ENCODE measurements around the gene RIN2.

RIN2 gene

GRCh38 chr20:19758133-19758500 is at the start of gene RIN2:
Gene RIN2, plus strand, starts transcription at chr20:19758258. Its CDS starts 131,344 bp downstream, at chr20:19889602.
- DNase-seq (ENCODE audit: low read depth, low spot score), result no peak

DNA sequence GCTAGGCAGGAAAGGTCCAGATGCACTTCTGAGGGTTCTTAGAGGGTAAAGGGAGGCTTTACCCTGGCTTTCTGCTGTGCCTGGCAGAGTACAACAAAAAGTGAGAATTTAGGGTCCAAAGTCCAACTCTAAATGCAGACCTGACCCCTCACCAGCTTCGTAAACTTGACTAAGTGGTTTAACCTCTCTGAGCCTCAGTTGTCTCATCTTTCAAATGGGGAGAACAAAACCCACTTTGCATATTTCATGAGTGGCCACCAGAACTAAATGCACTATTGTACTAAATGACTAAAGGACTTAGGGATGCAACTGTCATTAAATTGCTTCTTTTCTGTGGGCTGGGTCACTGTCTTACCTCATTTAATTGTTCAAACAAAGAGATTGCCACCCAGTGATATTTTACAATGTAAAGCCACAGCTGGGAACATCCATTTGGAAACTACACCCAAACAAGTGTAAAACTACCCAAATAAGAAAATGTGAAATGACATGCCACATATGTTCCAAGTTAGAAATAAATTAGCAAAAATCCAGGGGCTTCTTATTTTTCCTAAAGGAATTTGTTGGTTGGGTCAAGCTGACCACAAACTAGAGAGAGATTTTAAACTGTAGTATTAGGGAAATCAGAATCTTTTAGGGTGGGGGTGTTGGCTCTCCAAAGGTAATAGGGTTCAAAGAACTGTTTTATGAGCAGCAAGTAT is 48.3 kb upstream of the RIN2 start:
- no peak for DNase-seq (ENCODE audit: low read depth, low spot score)

- DNase-seq (ENCODE audit: low read depth, low spot score), result no peak
These were observed 47.5 kb upstream of the RIN2 start for GRCh38 chr20:19710336-19711120.

- DNase-seq (ENCODE audit: low read depth, low spot score), result no peak
These were observed 46.9 kb upstream of the RIN2 start for GRCh38 chr20:19711126-19711525.

DNA sequence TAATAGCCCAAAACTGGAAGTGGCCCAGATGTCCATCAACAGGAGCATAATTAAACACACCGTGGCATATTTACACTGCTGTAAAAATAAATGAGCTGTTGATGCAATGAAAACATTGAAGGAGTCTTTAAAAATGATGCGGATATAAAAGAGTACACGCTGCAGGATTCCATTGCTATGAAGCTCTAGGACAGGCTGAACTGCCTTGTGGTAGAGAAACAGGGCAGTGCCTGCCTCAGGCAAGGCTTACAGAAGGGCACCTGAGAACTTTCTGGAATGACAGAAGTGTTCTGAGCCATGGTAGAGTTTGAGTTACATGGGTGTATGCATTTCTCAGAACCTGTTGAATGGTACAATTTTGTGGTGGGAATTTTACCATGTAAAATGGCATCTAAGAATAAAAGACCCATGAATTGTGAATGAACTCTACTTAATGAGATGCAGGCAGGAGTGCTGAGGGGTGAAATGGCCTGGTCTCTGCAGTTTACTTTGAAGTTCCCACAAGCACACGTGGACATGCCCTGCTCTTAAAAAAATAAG is 45.3 kb upstream of the RIN2 start:
- DNase-seq (ENCODE audit: low read depth, low spot score), result no peak

GRCh38 chr20:19713822-19714578 is 44.1 kb upstream of the RIN2 start:
- no peak for DNase-seq (ENCODE audit: low read depth, low spot score)

GRCh38 chr20:19714579-19714840 is 43.5 kb upstream of the RIN2 start:
- DNase-seq (ENCODE audit: low read depth, low spot score), result no peak

DNA sequence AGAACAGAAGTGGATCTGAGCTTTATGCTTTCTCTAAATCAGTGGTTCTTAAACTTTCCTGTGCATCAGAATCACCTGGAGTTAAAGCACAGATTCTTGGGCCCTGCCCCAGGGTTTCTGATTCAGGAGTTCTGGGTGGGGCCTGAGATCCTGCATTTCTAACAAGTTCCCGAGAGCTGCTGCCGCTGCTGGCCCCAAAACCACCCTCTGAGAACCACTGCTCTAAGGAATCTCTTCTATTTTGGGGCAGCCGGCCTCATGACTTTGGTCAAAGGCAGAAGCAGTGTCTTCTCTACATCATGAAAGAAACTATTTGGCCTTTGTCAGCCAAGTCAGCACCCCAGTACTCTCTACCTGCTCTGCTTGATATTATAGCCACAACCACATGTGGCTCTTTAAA is 42.1 kb upstream of the RIN2 start:
- DNase-seq (ENCODE audit: low read depth, low spot score), result no peak

- DNase-seq (ENCODE audit: low read depth, low spot score), result no peak
These were observed 39.2 kb upstream of the RIN2 start for GRCh38 chr20:19718880-19719279.

DNA sequence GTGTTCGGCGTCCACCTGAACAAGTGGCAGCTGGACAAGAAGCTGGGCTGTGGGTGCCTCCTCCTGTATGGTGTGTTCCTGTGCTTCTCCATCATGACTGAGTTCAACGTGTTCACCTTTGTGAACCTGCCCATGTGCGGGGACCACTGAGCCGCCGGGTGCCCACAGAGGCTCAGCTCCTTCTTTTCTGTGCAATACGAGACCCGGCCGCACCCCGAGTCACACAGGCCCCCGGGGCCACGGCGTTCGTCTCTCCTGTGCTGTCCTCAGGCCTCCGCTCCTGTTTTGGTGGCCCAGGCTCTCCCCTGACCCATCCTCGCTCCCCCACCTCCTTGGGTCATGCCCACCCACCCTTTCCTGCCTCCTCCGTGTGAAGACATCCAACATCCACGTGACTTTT is 37.1 kb upstream of the RIN2 start:
- DNase-seq (ENCODE audit: low read depth, low spot score), result no peak

DNA sequence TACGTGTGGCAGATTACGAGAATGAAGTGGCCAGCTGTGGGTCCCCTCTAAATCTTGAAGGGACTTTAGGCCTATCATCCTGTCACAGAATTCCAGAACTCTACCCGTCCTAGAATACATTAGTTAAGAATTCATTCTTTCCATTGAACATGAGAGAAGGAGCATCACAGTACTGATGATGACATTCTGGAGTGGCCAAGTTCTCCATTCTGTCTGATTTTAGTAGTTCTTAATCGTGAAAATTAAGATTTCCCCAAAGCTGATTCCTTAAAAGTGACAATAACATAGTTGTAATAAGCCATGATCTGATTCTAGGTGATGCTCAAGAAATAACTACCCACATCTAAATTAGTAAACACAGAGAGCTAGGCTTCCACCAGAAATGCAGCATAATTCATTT is 35.0 kb upstream of the RIN2 start:
- no peak for DNase-seq (ENCODE audit: low read depth, low spot score)

DNA sequence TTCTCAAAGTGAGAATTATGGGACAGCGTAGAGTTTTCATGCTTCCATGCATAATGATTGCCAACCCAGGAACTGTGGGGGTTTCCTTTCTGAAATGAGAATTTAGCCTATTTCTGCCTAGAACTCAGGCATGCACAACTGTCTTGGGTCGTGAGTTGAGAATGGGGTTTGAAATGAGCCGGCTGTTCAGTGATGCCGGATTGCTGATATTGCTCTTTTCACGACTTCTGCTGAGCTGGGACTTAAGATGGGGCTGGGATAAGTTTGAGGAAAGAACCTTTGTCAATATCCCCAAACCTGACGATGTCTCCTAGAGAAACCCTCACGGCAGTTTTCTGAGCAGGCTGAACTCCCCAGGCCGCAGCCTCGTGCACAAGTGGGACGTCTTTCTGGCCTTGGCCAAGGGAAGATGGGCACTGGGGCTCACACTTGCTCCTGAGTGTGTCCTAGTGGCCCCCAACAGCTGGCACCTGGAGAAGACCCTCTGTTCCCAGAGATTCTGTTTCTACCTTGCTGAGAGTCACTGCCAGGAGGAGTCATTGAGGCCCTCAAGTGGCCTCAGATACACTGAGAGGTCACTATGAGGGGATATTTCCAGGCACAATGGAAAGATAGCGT is 34.1 kb upstream of the RIN2 start:
- DNase-seq (ENCODE audit: low read depth, low spot score), result no peak

- DNase-seq (ENCODE audit: low read depth, low spot score), result no peak
These were observed 32.7 kb upstream of the RIN2 start for GRCh38 chr20:19725373-19725772.

DNA sequence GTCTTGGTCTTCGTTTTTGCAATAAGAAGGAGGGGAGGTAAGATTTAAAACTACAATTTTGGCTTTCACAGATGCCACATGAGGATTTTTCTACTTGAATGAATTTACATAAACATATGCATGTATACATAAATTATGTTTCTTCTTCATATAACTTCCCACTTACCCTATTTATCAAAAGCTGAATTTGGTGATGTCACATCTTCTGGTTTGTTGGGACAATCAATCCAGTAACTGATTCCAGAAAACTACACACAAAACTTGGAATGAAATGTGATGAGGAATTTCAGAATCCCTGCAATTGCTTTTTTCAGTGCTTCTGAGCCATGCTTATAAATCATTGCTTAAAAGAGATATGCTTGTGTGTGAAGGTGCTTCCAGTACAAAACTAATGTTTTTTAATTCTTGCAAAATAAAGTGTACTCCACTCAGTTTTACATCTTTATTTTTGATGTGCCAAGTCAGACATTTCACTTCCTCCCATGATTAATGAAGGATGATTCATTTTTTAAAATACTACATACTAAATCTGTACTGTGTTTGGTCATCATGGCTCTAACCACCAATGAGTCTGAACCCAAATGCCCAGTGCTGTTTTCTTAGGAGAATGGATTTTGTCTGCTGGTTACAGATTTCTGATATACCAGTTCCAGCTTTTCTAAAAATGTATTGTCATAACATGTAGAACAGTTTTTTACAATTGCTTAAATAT is 32.1 kb upstream of the RIN2 start:
- DNase-seq (ENCODE audit: low read depth, low spot score), result no peak

GRCh38 chr20:19727251-19727847 is 30.7 kb upstream of the RIN2 start:
- no peak for DNase-seq (ENCODE audit: low read depth, low spot score)

DNA sequence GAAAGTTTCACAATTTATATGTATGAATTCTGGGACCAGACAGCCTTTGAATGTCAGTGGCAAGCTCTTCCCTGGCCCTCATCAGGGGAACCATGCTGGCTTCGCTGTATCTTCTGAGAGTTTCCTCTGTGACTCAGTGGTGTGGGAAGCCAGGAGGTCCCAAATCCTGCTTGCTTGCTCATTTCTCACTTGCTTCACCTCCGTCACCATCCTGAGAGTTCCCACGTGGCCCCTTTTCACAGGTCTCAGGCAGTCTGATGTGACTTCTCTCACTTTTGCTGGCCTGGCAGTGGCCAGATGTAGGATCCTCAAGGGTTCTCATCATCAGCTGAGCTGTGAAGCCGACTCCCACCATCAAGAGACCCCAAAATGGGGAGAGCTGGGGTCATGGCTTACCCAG is 28.4 kb upstream of the RIN2 start:
- DNase-seq (ENCODE audit: low read depth, low spot score), result no peak

DNA sequence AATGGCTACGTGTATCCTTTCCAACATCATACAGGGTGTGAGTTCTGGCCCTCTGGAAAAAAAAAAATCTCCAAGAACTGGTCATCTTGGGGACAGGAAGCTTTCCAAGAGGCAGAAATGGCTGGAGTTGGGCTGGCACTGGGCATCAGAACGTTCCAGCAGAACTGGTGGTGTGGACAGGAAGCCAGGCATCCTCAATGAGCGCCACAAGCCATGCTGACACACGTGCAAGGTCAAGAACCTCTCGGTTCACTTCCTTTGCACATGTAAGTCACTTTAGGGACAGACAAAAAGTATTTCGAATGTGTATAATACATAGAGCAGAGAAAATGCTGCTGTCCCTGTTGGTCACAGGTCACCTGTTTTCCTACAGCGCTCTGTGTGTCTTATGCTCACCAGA is 27.4 kb upstream of the RIN2 start:
- DNase-seq (ENCODE audit: low read depth, low spot score), result no peak

- DNase-seq (ENCODE audit: low read depth, low spot score), result no peak
These were observed 23.2 kb upstream of the RIN2 start for GRCh38 chr20:19734811-19735210.

DNA sequence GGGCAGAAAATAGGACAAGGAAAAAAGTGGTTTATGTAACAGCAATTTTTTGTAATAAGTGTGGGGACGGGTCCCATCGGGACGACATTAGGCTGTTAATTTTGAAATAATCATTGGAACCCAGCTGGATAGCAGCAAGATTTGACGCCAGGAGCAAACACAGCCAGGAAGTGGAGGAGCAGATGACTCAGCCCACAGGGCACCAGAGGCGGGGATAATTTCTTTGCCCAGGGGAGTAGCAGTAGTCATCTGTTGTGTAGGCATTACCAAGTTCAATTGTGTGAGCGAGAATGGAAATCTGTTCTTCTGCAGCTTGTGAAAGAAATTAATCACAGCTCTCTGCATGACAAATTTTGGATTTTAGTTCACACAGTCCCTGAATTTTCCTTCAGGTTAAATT is 22.6 kb upstream of the RIN2 start:
- no peak for DNase-seq (ENCODE audit: low read depth, low spot score)

DNA sequence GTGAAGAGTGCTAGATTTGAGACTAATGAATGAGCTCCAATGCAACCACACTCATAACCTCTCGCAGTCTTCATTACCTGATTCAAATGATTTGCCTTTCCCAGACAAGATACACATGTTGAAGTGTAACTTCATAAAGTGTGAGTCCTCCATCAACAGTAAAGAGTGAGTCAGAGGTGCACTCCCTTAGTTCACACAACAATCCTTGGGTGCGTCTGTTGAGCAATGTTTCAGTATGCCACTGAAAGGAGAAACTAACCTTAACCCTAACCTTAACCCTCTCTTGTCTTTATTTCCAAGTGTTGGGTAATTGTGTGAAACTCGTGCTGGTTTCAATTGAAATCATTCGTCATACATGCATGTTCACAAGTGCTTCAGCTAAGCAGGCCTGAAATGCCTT is 21.0 kb upstream of the RIN2 start:
- DNase-seq (ENCODE audit: low read depth, low spot score), result no peak

DNA sequence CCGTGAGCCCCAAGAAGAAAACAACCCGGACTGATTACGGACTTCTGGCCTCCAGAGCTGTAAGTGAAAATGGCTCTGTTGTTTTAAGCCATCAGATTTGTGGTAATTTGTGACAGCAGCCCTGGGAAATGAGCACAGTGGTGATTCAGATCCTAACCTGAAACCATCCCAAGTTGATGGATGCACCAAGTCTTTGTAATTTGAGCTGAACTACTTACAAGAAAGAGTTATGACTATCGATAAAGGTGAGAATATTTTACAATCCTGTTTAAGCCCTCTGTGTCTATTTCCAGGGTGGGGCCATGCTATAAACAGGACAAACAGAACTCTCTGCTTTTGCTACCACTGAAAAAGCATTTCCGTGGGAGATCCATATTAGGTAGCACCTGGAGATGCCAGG is 19.1 kb upstream of the RIN2 start:
- no peak for DNase-seq (ENCODE audit: low read depth, low spot score)
